Measurements from ENCODE around the gene ALK.

GRCh38 chr2:29270701-29271121 is 650.7 kb downstream of the ALK start:
- TF ChIP-seq POLR2A (IDR thresholded peaks at IDR 0.05; ENCODE audit: low read length) (no peak), GATA1 (IDR thresholded peaks at IDR 0.05; ENCODE audit: low read depth, low read length) (no peak)
